Urothelium cell line (cell line): ENCODE measurements around the gene CPLX3.
"Not testable (repeated sequence)": the region's sequence is repeated elsewhere in the genome, so short reads cannot be mapped to it uniquely, and the experiment has no call there.

ENCODE experiments used
- DNase-seq: peaks from one replicate; pipeline ENCODE4 v3.0.0; 2011; ENCODE audit warnings: low spot score, mixed read lengths
- FAIRE-seq: peaks from 2 replicates; lab custom pipeline; 2011; peaks lifted over from hg19 to GRCh38; lab: Jason Lieb, UNC

Gene CPLX3

GRCh38 chr15:74826364-74826819 lies at the start of gene CPLX3:
Gene CPLX3, plus strand, starts transcription at chr15:74826627. Its CDS starts 77 bp downstream, at chr15:74826704.
- DNase-seq (peak; percentile 62), FAIRE-seq (no peak)

- no peak for FAIRE-seq
- DNase-seq: no peak
Observed at GRCh38 chr15:74776821-74777768, 49.3 kb upstream of the CPLX3 start.

GRCh38 chr15:74777769-74778598 lies 48.4 kb upstream of the CPLX3 start:
- FAIRE-seq: no peak
- DNase-seq: no peak

GRCh38 chr15:74778599-74778970 lies 47.8 kb upstream of the CPLX3 start:
- no peak for FAIRE-seq
- no peak for DNase-seq

GRCh38 chr15:74779162-74779648 lies 47.2 kb upstream of the CPLX3 start:
- no peak for FAIRE-seq

GRCh38 chr15:74780523-74781430 lies 45.6 kb upstream of the CPLX3 start:
- FAIRE-seq: no peak
- no peak for DNase-seq

More at GRCh38 chr15:74779162-74779648, 47.2 kb upstream of the CPLX3 start:
- no peak for DNase-seq

- no peak for FAIRE-seq
- DNase-seq: peak; percentile 93
Observed at GRCh38 chr15:74781431-74782258, 44.8 kb upstream of the CPLX3 start, which contains the start of gene CSK. Gene CSK, plus strand, starts transcription at chr15:74782080. Its CDS starts 16,218 bp downstream, at chr15:74798298.

- DNase-seq (peak; percentile 50), FAIRE-seq (no peak)
Observed at GRCh38 chr15:74782259-74783071, 44.0 kb upstream of the CPLX3 start.

- no peak for DNase-seq
- FAIRE-seq: no peak
Observed at GRCh38 chr15:74783072-74783807, 43.2 kb upstream of the CPLX3 start.

GRCh38 chr15:74783808-74784175 lies 42.6 kb upstream of the CPLX3 start:
- no peak for DNase-seq
- FAIRE-seq: no peak

GRCh38 chr15:74784426-74785193 lies 41.8 kb upstream of the CPLX3 start:
- DNase-seq: no peak
- no peak for FAIRE-seq

- no peak for FAIRE-seq
- no peak for DNase-seq
Observed at GRCh38 chr15:74785194-74786032, 41.0 kb upstream of the CPLX3 start.

- FAIRE-seq, DNase-seq: not testable (repeated sequence)
Observed at GRCh38 chr15:74786081-74786480, 40.3 kb upstream of the CPLX3 start.

GRCh38 chr15:74786551-74787165 lies 39.8 kb upstream of the CPLX3 start:
- no peak for FAIRE-seq
- no peak for DNase-seq

- DNase-seq: peak; percentile 37
- no peak for FAIRE-seq
Observed at GRCh38 chr15:74787251-74788041, 39.0 kb upstream of the CPLX3 start.
